PC-3 (cell line): ENCODE data around the gene ENO4.

Experiments used
- CTCF ChIP-seq: fragments of 300-600 bp; sonication (generic); conservative IDR thresholded peaks from 2 replicates; pipeline ENCODE4 v1.5.1; 2017; ENCODE audit warnings: antibody characterized with exemption, low read depth, mild to moderate bottlenecking, low read length
- EZH2 ChIP-seq: fragments of 300-600 bp; sonication (generic); IDR thresholded peaks from one replicate; pipeline ENCODE4 v1.6.1; 2017; ENCODE audit warnings: antibody characterized with exemption, mild to moderate bottlenecking, low read length; ENCODE audit not compliant: unreplicated experiment
- EZH2phosphoT487 ChIP-seq: fragments of 300-600 bp; sonication (generic); IDR thresholded peaks from 2 replicates; pipeline ENCODE4 v1.6.1; 2018; ENCODE audit warnings: mild to moderate bottlenecking, antibody characterized with exemption, low read length, borderline replicate concordance

GRCh38 chr10:116840389-116841075 is 8.8 kb upstream of the ENO4 start:
- TF ChIP-seq CTCF = no peak
- TF ChIP-seq EZH2phosphoT487 = no peak
- TF ChIP-seq EZH2 = no peak
